Measurements from ENCODE around the gene NACAD.

DNA sequence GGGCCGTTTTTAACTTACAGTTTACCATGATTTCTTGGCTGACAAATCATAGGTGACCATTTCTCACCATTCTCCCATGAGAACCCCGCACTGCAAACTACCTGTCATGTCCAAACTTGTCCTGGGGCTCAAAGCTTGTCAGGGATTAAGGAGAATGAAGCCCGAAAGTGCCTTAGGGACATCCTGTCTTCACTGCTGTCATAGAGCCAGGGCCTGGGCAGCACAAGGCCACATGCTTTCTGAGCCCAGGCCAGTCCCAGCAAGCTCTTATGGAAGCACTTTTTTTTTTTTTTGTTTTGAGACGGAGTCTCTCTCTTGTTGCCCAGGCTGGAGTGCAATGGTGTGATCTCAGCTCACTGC is 54.9 kb downstream of the NACAD start:
- TF ChIP-seq, protein P1, sequence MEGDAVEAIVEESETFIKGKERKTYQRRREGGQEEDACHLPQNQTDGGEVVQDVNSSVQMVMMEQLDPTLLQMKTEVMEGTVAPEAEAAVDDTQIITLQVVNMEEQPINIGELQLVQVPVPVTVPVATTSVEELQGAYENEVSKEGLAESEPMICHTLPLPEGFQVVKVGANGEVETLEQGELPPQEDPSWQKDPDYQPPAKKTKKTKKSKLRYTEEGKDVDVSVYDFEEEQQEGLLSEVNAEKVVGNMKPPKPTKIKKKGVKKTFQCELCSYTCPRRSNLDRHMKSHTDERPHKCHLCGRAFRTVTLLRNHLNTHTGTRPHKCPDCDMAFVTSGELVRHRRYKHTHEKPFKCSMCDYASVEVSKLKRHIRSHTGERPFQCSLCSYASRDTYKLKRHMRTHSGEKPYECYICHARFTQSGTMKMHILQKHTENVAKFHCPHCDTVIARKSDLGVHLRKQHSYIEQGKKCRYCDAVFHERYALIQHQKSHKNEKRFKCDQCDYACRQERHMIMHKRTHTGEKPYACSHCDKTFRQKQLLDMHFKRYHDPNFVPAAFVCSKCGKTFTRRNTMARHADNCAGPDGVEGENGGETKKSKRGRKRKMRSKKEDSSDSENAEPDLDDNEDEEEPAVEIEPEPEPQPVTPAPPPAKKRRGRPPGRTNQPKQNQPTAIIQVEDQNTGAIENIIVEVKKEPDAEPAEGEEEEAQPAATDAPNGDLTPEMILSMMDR (IDR thresholded peaks at IDR 0.05; ENCODE audit: insufficient read depth, low read depth, low read length), result no peak
- TF ChIP-seq EZH2 (IDR thresholded peaks at IDR 0.05; ENCODE audit: insufficient read depth, low read length), result no peak

Measured in astrocyte (in vitro differentiated cells and primary cell).